IMR-90 (cell line): ENCODE measurements around the gene EPHA2. TPM values are rescaled to one million over a fixed set of nuclear protein-coding genes. Genes with fewer than 3 reads are reported as not detected.

Source experiments
- ATAC-seq: fragments of 200-7000 bp; cut with Tn5 transposase; 2 replicates; pipeline ENCODE4 v1.9.1; 2020; ENCODE audit warnings: low read depth, mild to moderate bottlenecking, moderate library complexity
- BruUV-seq: library from RNA; stranded (reverse); fragments of 400-500 nt; replicated peaks from 2 replicates; lab custom pipeline; 2021; lab: Mats Ljungman, UMichigan
- CTCF ChIA-PET: fragments of 300-600 bp; formaldehyde crosslinking; extraction: SDS; loops from one replicate; lab custom pipeline; 2021; ENCODE audit warnings: antibody characterized with exemption; lab: Yijun Ruan, JAX
- POLR2A ChIA-PET: fragments of 300-600 bp; sonication (Branson Sonifier 250); formaldehyde crosslinking; loops from one replicate; lab custom pipeline; 2022; ENCODE audit warnings: antibody characterized with exemption; ENCODE audit not compliant: unreplicated experiment; lab: Charles Lee
- DNase-seq: peaks from one replicate; pipeline ENCODE4 v3.0.0; 2013
- H2AFZ ChIP-seq: replicated peaks from 2 replicates; pipeline ENCODE3; 2013; ENCODE audit warnings: low read length, mild to moderate bottlenecking; ENCODE audit not compliant: poor library complexity
- H2AK5ac ChIP-seq: 2 replicates; pipeline ENCODE4 v1.6.1; 2013; ENCODE audit warnings: low read depth, low read length, inconsistent platforms
- H2AK9ac ChIP-seq: replicated peaks from 2 replicates; pipeline ENCODE3; 2013; ENCODE audit warnings: mild to moderate bottlenecking, low read depth, low read length, moderate library complexity; ENCODE audit not compliant: poor library complexity
- H2BK120ac ChIP-seq: 2 replicates; pipeline ENCODE4 v1.6.1; 2013; ENCODE audit warnings: low read depth, low read length, inconsistent platforms
- H2BK15ac ChIP-seq: 3 replicates; pipeline ENCODE4 v1.6.1; 2013; ENCODE audit warnings: low read depth, low read length, inconsistent platforms
- H2BK20ac ChIP-seq: 2 replicates; pipeline ENCODE4 v1.6.1; 2013; ENCODE audit warnings: low read depth, mild to moderate bottlenecking, inconsistent platforms, low read length, moderate library complexity
- H2BK5ac ChIP-seq: 2 replicates; pipeline ENCODE4 v1.6.1; 2013; ENCODE audit warnings: mild to moderate bottlenecking, low read depth, low read length, inconsistent platforms; ENCODE audit not compliant: poor library complexity, severe bottlenecking
- H3K14ac ChIP-seq: replicated peaks from 2 replicates; pipeline ENCODE4 v1.6.1; 2013; ENCODE audit warnings: low read depth, low read length, inconsistent platforms
- H3K18ac ChIP-seq: 2 replicates; pipeline ENCODE4 v1.6.1; 2013; ENCODE audit warnings: low read depth, low read length, control low read depth
- H3K23ac ChIP-seq: 2 replicates; pipeline ENCODE4 v1.6.1; 2013; ENCODE audit warnings: low read depth, low read length, inconsistent platforms
- H3K27ac ChIP-seq: 2 replicates; pipeline ENCODE4 v1.5.1; 2013; ENCODE audit warnings: mild to moderate bottlenecking, control low read depth, low read length; ENCODE audit not compliant: insufficient read depth
- H3K27me3 ChIP-seq: 2 replicates; pipeline ENCODE4 v1.6.1; 2013; ENCODE audit warnings: low read length; ENCODE audit not compliant: control insufficient read depth, insufficient read depth
- H3K36me3 ChIP-seq: 2 replicates; pipeline ENCODE4 v1.6.1; 2013; ENCODE audit warnings: low read length, mixed read lengths; ENCODE audit not compliant: control insufficient read depth, insufficient read depth
- H3K4ac ChIP-seq: 2 replicates; pipeline ENCODE4 v1.6.1; 2013; ENCODE audit warnings: low read depth, low read length, inconsistent platforms
- H3K4me1 ChIP-seq: 2 replicates; pipeline ENCODE4 v1.6.1; 2013; ENCODE audit warnings: low read length, mixed read lengths; ENCODE audit not compliant: control insufficient read depth, insufficient read depth
- H3K4me2 ChIP-seq: 2 replicates; pipeline ENCODE4 v1.6.1; 2013; ENCODE audit warnings: low read depth, mild to moderate bottlenecking, control low read depth, low read length, moderate library complexity
- H3K4me3 ChIP-seq: 2 replicates; pipeline ENCODE4 v1.5.1; 2013; ENCODE audit warnings: low read depth, mild to moderate bottlenecking, control low read depth, low read length, moderate library complexity; ENCODE audit not compliant: insufficient read depth
- H3K56ac ChIP-seq: 2 replicates; pipeline ENCODE4 v1.6.1; 2013; ENCODE audit warnings: low read length, inconsistent platforms; ENCODE audit not compliant: insufficient read depth; ENCODE audit errors: extremely low read depth
- H3K79me1 ChIP-seq, 2 experiments: 2 replicates each; pipeline ENCODE4 v1.6.1; 2013; ENCODE audit warnings: low read length in 2 of 2, inconsistent platforms in 1 of 2, low read depth in 1 of 2
- H3K9ac ChIP-seq: 2 replicates; pipeline ENCODE4 v1.6.1; 2013; ENCODE audit warnings: low read depth, low read length, control low read depth
- H3K9me1 ChIP-seq: 2 replicates; pipeline ENCODE4 v1.6.1; 2013; ENCODE audit warnings: low read length, inconsistent platforms; ENCODE audit not compliant: insufficient read depth
- H3K9me3 ChIP-seq: 2 replicates; pipeline ENCODE4 v1.6.1; 2013; ENCODE audit warnings: low read length; ENCODE audit not compliant: control insufficient read depth, insufficient read depth
- H4K20me1 ChIP-seq: 2 replicates; pipeline ENCODE4 v1.6.1; 2013; ENCODE audit warnings: low read length, inconsistent platforms; ENCODE audit not compliant: insufficient read depth
- H4K5ac ChIP-seq: 2 replicates; pipeline ENCODE4 v1.6.1; 2013; ENCODE audit warnings: mild to moderate bottlenecking, low read depth, low read length, control low read depth
- H4K8ac ChIP-seq, 2 experiments: 2 replicates each; pipeline ENCODE4 v1.6.1; 2013; ENCODE audit warnings: low read depth in 2 of 2, low read length in 2 of 2, control low read depth in 1 of 2, inconsistent platforms in 1 of 2
- H4K91ac ChIP-seq: 2 replicates; pipeline ENCODE4 v1.6.1; 2013; ENCODE audit warnings: low read depth, low read length, inconsistent platforms; ENCODE audit not compliant: insufficient read depth
- BHLHE40 ChIP-seq: fragments of 150-350 bp; IDR thresholded peaks from 2 replicates; pipeline ENCODE4 v1.6.1; 2016; ENCODE audit warnings: mild to moderate bottlenecking, low read depth, low read length
- MAFK ChIP-seq: IDR thresholded peaks from 2 replicates; pipeline ENCODE4 v1.6.1; 2012; ENCODE audit warnings: low read depth, low read length, improper control_type of control experiment
- MAZ ChIP-seq: IDR thresholded peaks from 2 replicates; pipeline ENCODE4 v1.6.1; 2012; ENCODE audit warnings: low read depth, mild to moderate bottlenecking, low read length, improper control_type of control experiment, moderate library complexity, borderline replicate concordance
- MXI1 ChIP-seq: IDR thresholded peaks from 2 replicates; pipeline ENCODE4 v1.6.1; 2012; ENCODE audit warnings: low read depth, mild to moderate bottlenecking, low read length, moderate library complexity, borderline replicate concordance
- WGBS, 2 experiments: methylation state at CpG; one replicate each; pipeline versions ENCODE4 v1.1.5 to v1.1.7; 2013; ENCODE audit warnings: missing lambda C conversion rate in 2 of 2; ENCODE audit not compliant: insufficient read length in 1 of 2; ENCODE audit errors: extremely low coverage in 2 of 2; 5-methylcytosine and 5-hydroxymethylcytosine counted together
- dilution Hi-C: fragments of 300-500 bp; cut with HindIII; formaldehyde crosslinking; loops from one replicate; pipeline ENCODE4 v1.14.3; 2018; ENCODE audit warnings: low sequenced_read_pairs; ENCODE audit not compliant: unreplicated experiment
- in situ Hi-C: fragments of 300-500 bp; cut with MboI; formaldehyde crosslinking; loops from 3 replicates; pipeline ENCODE4 v1.14.3; 2019; ENCODE audit warnings: low sequenced_read_pairs, inconsistent platforms, mixed read lengths
- intact Hi-C: fragments of 100-400 bp; cut with micrococcal nuclease; formaldehyde crosslinking; loops from 2 replicates; pipeline ENCODE4 v1.10.0; 2022
- polyA plus RNA-seq, 3 experiments: library from polyadenylated mRNA; depleted of rRNA; stranded (reverse); fragments of >200 nt; gene quantifications; 2 replicates each; pipeline ENCODE4 v1.2.3, GENCODE V29; 2012; ENCODE audit warnings: low replicate concordance in 1 of 3
- total RNA-seq: library from RNA; depleted of rRNA; stranded (reverse); fragments of >200 nt; gene quantifications from 2 replicates; pipeline ENCODE4 v1.2.3, GENCODE V29; 2012

EPHA2 gene
- total and polyA plus RNA-seq, 2 of the 4 experiments (the other 2 are of a cell fraction) = 24.0 to 72.6 TPM

GRCh38 chr1:16076865-16077238, 79.0 kb downstream of the EPHA2 start:
- no peaks in the 10 kb centered on the region for H4K20me1 ChIP-seq
- BruUV-seq = no TSS peak
- ChIA-PET POLR2A (no interaction called here), CTCF (no interaction called here)
- intact Hi-C loops = no loop called here
- H3K18ac ChIP-seq = no peak overlapping the region
- no peaks in the 10 kb centered on the region; the same call in 1 of the 2 replicates for H3K27me3 ChIP-seq
- H3K14ac ChIP-seq = no peak overlapping the region
- H3K36me3 ChIP-seq = no peaks in the 10 kb centered on the region
- peak overlapping the region; percentile 62 for H3K4ac ChIP-seq
- dilution Hi-C loops = no loop called here
- H3K79me1 ChIP-seq = peaks cover 0 to 6% of the 10 kb centered on the region in 2 experiments; a peak in 2 of 4 replicates
- peak overlapping the region; percentile 1 to 98; a peak in 2 of 4 replicates for H4K8ac ChIP-seq
- no peaks in the 10 kb centered on the region for H3K9me3 ChIP-seq
- peaks cover 15% of the 10 kb centered on the region for H3K4me1 ChIP-seq
- peak overlapping the region; percentile 48 for H2AK9ac ChIP-seq
- ATAC-seq (no peak), DNase-seq (peak; percentile 33)
- H2AK5ac ChIP-seq = peak overlapping the region; percentile 86
- H3K9ac ChIP-seq = no peak overlapping the region
- H2BK120ac ChIP-seq = peak overlapping the region; percentile 74
- no peak overlapping the region for H3K56ac ChIP-seq
- no peak overlapping the region for H3K23ac ChIP-seq
- no peak overlapping the region for H2BK5ac ChIP-seq
- peaks cover 10% of the 10 kb centered on the region; the same call in 1 of the 2 replicates for H3K9me1 ChIP-seq
- H4K5ac ChIP-seq = no peak overlapping the region; the same call in 1 of the 2 replicates
- H2BK20ac ChIP-seq = no peak overlapping the region
- H2AFZ ChIP-seq = peak overlapping the region; percentile 8
- no peak overlapping the region; the same call in 1 of the 2 replicates for H3K27ac ChIP-seq
- peak overlapping the region; percentile 48; the same call in 1 of the 3 replicates for H2BK15ac ChIP-seq
- in situ Hi-C loops = loop anchor here (5.0 kb wide), 2 partner anchors 105 to 165 kb away; no protein-coding TSS in a partner anchor
- H3K4me3 ChIP-seq = no peak overlapping the region
- 85% methylated on average over 8 of the region's 11 CpGs; no CpG with 5 or more reads in 1 of the 2 experiments for WGBS, 2 experiments
- H4K91ac ChIP-seq = peak overlapping the region; percentile 70
- no peak for TF ChIP-seq MAZ
- TF ChIP-seq BHLHE40 = 0 out of 2 replicates have a peak, but pooled peaks have one; percentile 18
- TF ChIP-seq MXI1 = no peak
- TF ChIP-seq MAFK = no peak
- no peak overlapping the region for H3K4me2 ChIP-seq
